TTC549 (cell line): ENCODE results near the gene HP1BP3.

Experiments used
- FAIRE-seq: peaks from 2 replicates; lab custom pipeline; 2012; peaks lifted over from hg19 to GRCh38; lab: Jason Lieb, UNC

The HP1BP3 gene

GRCh38 chr1:20710469-20711284 is 76.4 kb downstream of the HP1BP3 start:
- no peak for FAIRE-seq

- FAIRE-seq = no peak
These were observed 77.2 kb downstream of the HP1BP3 start for GRCh38 chr1:20709868-20710267.

GRCh38 chr1:20708891-20709290 is 78.2 kb downstream of the HP1BP3 start:
- no peak for FAIRE-seq

- no peak for FAIRE-seq
These were observed 79.0 kb downstream of the HP1BP3 start for GRCh38 chr1:20708057-20708456.

GRCh38 chr1:20706841-20707240 is 80.3 kb downstream of the HP1BP3 start:
- no peak for FAIRE-seq

GRCh38 chr1:20705203-20705755 is 81.8 kb downstream of the HP1BP3 start:
- no peak for FAIRE-seq

- no peak for FAIRE-seq
These were observed 82.5 kb downstream of the HP1BP3 start for GRCh38 chr1:20704390-20705202.

GRCh38 chr1:20703124-20703756 is 83.9 kb downstream of the HP1BP3 start:
- no peak for FAIRE-seq

- FAIRE-seq = no peak
These were observed 84.7 kb downstream of the HP1BP3 start for GRCh38 chr1:20702416-20702815.

GRCh38 chr1:20701847-20702246 is 85.3 kb downstream of the HP1BP3 start:
- FAIRE-seq = no peak

GRCh38 chr1:20701446-20701845 is 85.7 kb downstream of the HP1BP3 start:
- no peak for FAIRE-seq

GRCh38 chr1:20700636-20701215 is 86.4 kb downstream of the HP1BP3 start:
- FAIRE-seq = no peak

- no peak for FAIRE-seq
These were observed 87.5 kb downstream of the HP1BP3 start for GRCh38 chr1:20699558-20699957.

- no peak for FAIRE-seq
These were observed 88.8 kb downstream of the HP1BP3 start for GRCh38 chr1:20698195-20698910.

GRCh38 chr1:20697563-20697962 is 89.5 kb downstream of the HP1BP3 start:
- FAIRE-seq = no peak

- FAIRE-seq = no peak
These were observed 90.4 kb downstream of the HP1BP3 start for GRCh38 chr1:20696397-20697333.

GRCh38 chr1:20695515-20695914 is 91.6 kb downstream of the HP1BP3 start:
- no peak for FAIRE-seq

- no peak for FAIRE-seq
These were observed 93.5 kb downstream of the HP1BP3 start for GRCh38 chr1:20693623-20694022.
